ENCODE results near the gene FAF1. TPM values are rescaled to one million over a fixed set of nuclear protein-coding genes. Genes with fewer than 3 reads are reported as not detected.

FAF1 gene
- total and polyA plus RNA-seq, 9 of the 15 experiments (the other 6 are each of a cell fraction or from before 2014, with no cell fraction given): 48.7 to 225 (median 118) TPM

- TF ChIP-seq HNRNPK (IDR thresholded peaks at IDR 0.05; ENCODE audit: low read depth, low read length, poor library complexity, severe bottlenecking) (no peak), TSC22D4 (tag; IDR thresholded peaks at IDR 0.05) (no peak), BCL6 (CRISPR knock-in tag; IDR thresholded peaks at IDR 0.05) (no peak), RFX7 (CRISPR knock-in tag; IDR thresholded peaks at IDR 0.05) (no peak), NFATC3 (IDR thresholded peaks at IDR 0.05) (no peak), PURB (CRISPR knock-in tag; IDR thresholded peaks at IDR 0.05; ENCODE audit: low read depth) (no peak), ZNF384 (IDR thresholded peaks at IDR 0.05; ENCODE audit: low read depth, low read length) (no peak), HOXB6 (CRISPR knock-in tag; IDR thresholded peaks at IDR 0.05; ENCODE audit: borderline replicate concordance) (no peak), TRIM28 (IDR thresholded peaks at IDR 0.05) (no peak), MECOM (CRISPR knock-in tag; IDR thresholded peaks at IDR 0.05) (no peak), TAF9B (IDR thresholded peaks at IDR 0.05; ENCODE audit: partially characterized antibody) (no peak), HLTF (IDR thresholded peaks at IDR 0.05) (no peak)
Measured at GRCh38 chr1:50559421-50559820, 400.6 kb downstream of the FAF1 start (continued).

GRCh38 chr1:50553921-50554320, 406.1 kb downstream of the FAF1 start:
- Histone ChIP-seq H3K4me3 (no peak overlapping the region), H3K27ac (ENCODE audit: extremely low read depth, low read depth, low read length) (no peak overlapping the region), H3K36me3 (ENCODE audit: control insufficient read depth, insufficient read depth, low read length) (peaks cover 13% of the 10 kb centered on the region; the same call in 1 of the 3 replicates), H3K27me3 (ENCODE audit: control insufficient read depth in 2 of 2, insufficient read depth in 2 of 2, low read length in 2 of 2) (no peaks in the 10 kb centered on the region), H2AFZ (ENCODE audit: low read depth, low read length) (no peak overlapping the region), H3K4me1 (replicated peaks in 1 of 2; ENCODE audit: control insufficient read depth in 2 of 2, insufficient read depth in 2 of 2, low read length in 2 of 2) (peaks cover 0 to 5% of the 10 kb centered on the region in 2 experiments; a peak in 3 of 5 replicates), H3K79me2 (ENCODE audit: control insufficient read depth, insufficient read depth, low read length) (no peaks in the 10 kb centered on the region), H3K9ac (ENCODE audit: insufficient read depth in 1 of 2, low read depth in 2 of 2, low read length in 2 of 2) (no peak overlapping the region), H4K20me1 (replicated peaks; ENCODE audit: control insufficient read depth, insufficient read depth, low read length) (no peaks in the 10 kb centered on the region), H3K9me3 (replicated peaks; ENCODE audit: control insufficient read depth, insufficient read depth, low read depth, low read length) (no peaks in the 10 kb centered on the region), H3K9me1 (ENCODE audit: control insufficient read depth, insufficient read depth, low read length) (no peaks in the 10 kb centered on the region), H3K4me2 (ENCODE audit: insufficient read depth, low read length) (no peak overlapping the region)
- ATAC-seq: peak; percentile 55
- intact Hi-C loops (cut with micrococcal nuclease): no loop called here
- WGBS (ENCODE audit: insufficient coverage, low coverage, missing lambda C conversion rate): 37% methylated on average over 2 of the region's 2 CpGs
- no TSS peak for BruUV-seq (replicated peaks)
- no peak for DNase-seq (ENCODE audit: extremely low read depth in 1 of 4, low spot score in 3 of 4)
- POLR2A ChIA-PET: interaction anchor here (0.6 to 1.8 kb wide), 4 partner anchors 10 to 155 kb away, joined by 3 to 5 read pairs (median 4); no protein-coding TSS in a partner anchor
- in situ Hi-C loops (cut with MboI): no loop called here
- FAIRE-seq: no peak
- CTCF ChIA-PET (ENCODE audit: low intra/inter-chr PET ratio): no interaction called here
- TF ChIP-seq GABPB2 (CRISPR knock-in tag; conservative IDR thresholded peaks at IDR 0.05) (no peak), ASH1L (IDR thresholded peaks at IDR 0.05; ENCODE audit: borderline replicate concordance, low read depth, partially characterized antibody) (no peak), MAFG (tag; conservative IDR thresholded peaks at IDR 0.05) (peak; percentile 79), EP400 (IDR thresholded peaks at IDR 0.05) (no peak), NFE2 (IDR thresholded peaks at IDR 0.05; ENCODE audit: low read depth) (peak; percentile 81), CHD2 (IDR thresholded peaks at IDR 0.05; ENCODE audit: low read depth, low read length) (no peak), MAFF (IDR thresholded peaks at IDR 0.05; ENCODE audit: low read length) (peak; percentile 38; the same call in 1 of the 2 replicates), SMARCA4 (IDR thresholded peaks at IDR 0.05) (no peak), FOXJ2 (tag; IDR thresholded peaks at IDR 0.05) (no peak), FOXM1 (IDR thresholded peaks at IDR 0.05; ENCODE audit: low read depth) (no peak), FOXM1 (CRISPR knock-in tag; IDR thresholded peaks at IDR 0.05; ENCODE audit: low read depth) (no peak), C11orf30 (IDR thresholded peaks at IDR 0.05; ENCODE audit: low read depth) (peak; percentile 47; the same call in 1 of the 2 replicates), KAT8 (IDR thresholded peaks at IDR 0.05; ENCODE audit: low read depth) (no peak), NCOA2 (IDR thresholded peaks at IDR 0.05; ENCODE audit: partially characterized antibody in 2 of 2) (no peak), CBFA2T3 (IDR thresholded peaks at IDR 0.05) (no peak), ZNF76 (CRISPR knock-in tag; IDR thresholded peaks at IDR 0.05; ENCODE audit: borderline replicate concordance) (no peak), SLC30A9 (CRISPR knock-in tag; IDR thresholded peaks at IDR 0.05) (no peak)

Measured in K562 (cell line).